OCI-LY3 (cell line): ENCODE data around the gene LAMC2.

Source experiments
- CTCF ChIP-seq: fragments of 200-600, 300-600 bp; sonication (generic); IDR thresholded peaks from 2 replicates; pipeline ENCODE4 v1.5.1; 2014; ENCODE audit warnings: antibody characterized with exemption, low read length, low read depth
- EZH2phosphoT487 ChIP-seq: fragments of 200-600 bp; shearing (Covaris generic); IDR thresholded peaks from 2 replicates; pipeline ENCODE4 v1.6.1; 2018; ENCODE audit warnings: antibody characterized with exemption, mixed run types, low read depth

DNA sequence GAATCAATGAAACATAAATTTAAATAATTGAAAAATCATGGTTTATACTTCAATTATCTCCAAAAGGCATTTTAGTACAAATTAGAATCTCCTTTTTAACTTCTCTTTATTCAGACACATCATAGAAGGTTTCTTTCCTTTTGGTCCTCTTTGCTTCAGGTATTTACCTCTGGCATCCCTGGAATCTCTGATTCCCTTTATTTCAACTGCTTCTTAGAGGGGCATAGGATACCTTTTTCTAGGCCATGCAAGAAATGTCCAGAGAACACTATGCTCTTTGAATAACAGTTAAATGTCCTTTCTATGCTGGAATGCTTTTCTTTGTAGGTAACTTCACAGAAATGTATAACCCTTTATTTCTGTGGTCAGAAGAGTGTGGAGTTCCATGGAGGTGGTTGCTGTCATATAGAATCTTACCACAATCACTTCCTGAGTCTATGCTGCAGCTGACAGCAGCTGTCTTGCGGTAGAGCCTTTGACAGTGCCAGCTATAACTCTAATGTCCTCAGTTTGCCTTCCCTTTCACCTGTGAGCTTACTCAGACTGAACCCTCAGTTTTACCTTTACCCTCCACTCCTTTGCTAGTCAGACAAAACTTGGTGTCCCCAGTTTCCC lies 8.6 kb downstream of the LAMC2 start:
- TF ChIP-seq CTCF, result no peak
- no peak for TF ChIP-seq EZH2phosphoT487
